HepG2 (cell line): Measurements from ENCODE around the gene SNRPD3. TPM values are rescaled to one million over a fixed set of nuclear protein-coding genes. Genes with fewer than 3 reads are reported as not detected.

ENCODE experiments used
- AGO1 ChIP-seq: fragments of 200-400 bp; formaldehyde crosslinking; IDR thresholded peaks from 2 replicates; pipeline ENCODE4 v1.6.1; 2017; ENCODE audit warnings: mild to moderate bottlenecking, low read depth, low read length, moderate library complexity; ENCODE audit not compliant: poor library complexity, severe bottlenecking
- ARNTL ChIP-seq: sonication (generic); formaldehyde crosslinking; IDR thresholded peaks from 2 replicates; pipeline ENCODE4 v1.4.0; 2020; ENCODE audit warnings: mild to moderate bottlenecking, missing genetic modification reagents
- MED13 ChIP-seq: sonication (generic); formaldehyde crosslinking; IDR thresholded peaks from 2 replicates; pipeline ENCODE4 v1.5.0; 2020; ENCODE audit warnings: missing genetic modification reagents
- MYC ChIP-seq: sonication (generic); formaldehyde crosslinking; IDR thresholded peaks from 2 replicates; pipeline ENCODE4 v1.9.0; 2021; ENCODE audit warnings: missing genetic modification reagents, borderline replicate concordance
- NBN ChIP-seq: fragments of 450-650 bp; conservative IDR thresholded peaks from 2 replicates; pipeline ENCODE4 v1.6.1; 2017
- NFYB ChIP-seq: sonication (generic); formaldehyde crosslinking; IDR thresholded peaks from 2 replicates; pipeline ENCODE4 v1.4.0; 2020; ENCODE audit warnings: missing genetic modification reagents
- TBP ChIP-seq: sonication (generic); formaldehyde crosslinking; IDR thresholded peaks from 2 replicates; pipeline ENCODE4 v1.5.0; 2020; ENCODE audit warnings: missing genetic modification reagents
- ZBTB3 ChIP-seq: sonication (generic); formaldehyde crosslinking; IDR thresholded peaks from 2 replicates; pipeline ENCODE4 v1.4.0; 2020; ENCODE audit warnings: low read depth, mild to moderate bottlenecking, moderate library complexity, missing genetic modification reagents, borderline replicate concordance
- ZEB1 ChIP-seq: IDR thresholded peaks from 2 replicates; pipeline ENCODE4 v1.6.1; 2012; ENCODE audit warnings: mild to moderate bottlenecking, low read depth, inconsistent platforms; ENCODE audit not compliant: insufficient replicate concordance
- ZFP36L2 ChIP-seq: sonication (generic); formaldehyde crosslinking; IDR thresholded peaks from 2 replicates; pipeline ENCODE4 v1.4.0; 2020; ENCODE audit warnings: missing genetic modification reagents
- ZKSCAN5 ChIP-seq: sonication (generic); formaldehyde crosslinking; IDR thresholded peaks from 2 replicates; pipeline ENCODE4 v1.5.1; 2020; ENCODE audit warnings: mild to moderate bottlenecking, missing genetic modification reagents
- ZNF124 ChIP-seq: sonication (generic); formaldehyde crosslinking; IDR thresholded peaks from 2 replicates; pipeline ENCODE4 v1.4.0; 2020; ENCODE audit warnings: missing genetic modification reagents
- ZNF24 ChIP-seq: fragments of 450-650 bp; IDR thresholded peaks from 2 replicates; pipeline ENCODE4 v1.6.1; 2017; ENCODE audit warnings: antibody characterized with exemption, mild to moderate bottlenecking
- ZNF256 ChIP-seq: sonication (generic); formaldehyde crosslinking; conservative IDR thresholded peaks from 2 replicates; pipeline ENCODE4 v1.4.0; 2020; ENCODE audit warnings: missing genetic modification reagents
- ZNF3 ChIP-seq: IDR thresholded peaks from 2 replicates; pipeline ENCODE4 v1.7.0; 2017; ENCODE audit warnings: inconsistent platforms
- ZNF546 ChIP-seq: sonication (generic); formaldehyde crosslinking; conservative IDR thresholded peaks from 2 replicates; pipeline ENCODE4 v1.8.1; 2023; ENCODE audit warnings: mild to moderate bottlenecking, missing genetic modification reagents
- ZNF563 ChIP-seq: sonication (generic); formaldehyde crosslinking; IDR thresholded peaks from 2 replicates; pipeline ENCODE4 v1.8.0; 2022; ENCODE audit warnings: mild to moderate bottlenecking, moderate library complexity, missing genetic modification reagents
- ZNF703 ChIP-seq: sonication (generic); formaldehyde crosslinking; IDR thresholded peaks from 2 replicates; pipeline ENCODE4 v1.5.1; 2020; ENCODE audit warnings: missing genetic modification reagents, mild to moderate bottlenecking, moderate library complexity, borderline replicate concordance
- ZSCAN31 ChIP-seq: sonication (generic); formaldehyde crosslinking; IDR thresholded peaks from 2 replicates; pipeline ENCODE4 v1.5.0; 2020; ENCODE audit warnings: low read depth, mild to moderate bottlenecking, missing genetic modification reagents
- polyA plus RNA-seq, 8 experiments: library from polyadenylated mRNA; depleted of rRNA in 3 of 8; stranded (reverse) in 7 of 8; unstranded in 1 of 8; fragments of >200 nt; fragmentation: Illumina TruSeq in 4 of 8; extraction: Trizol in 4 of 8; gene quantifications; 2 replicates each; pipeline versions ENCODE4 v1.2.1 to v1.2.3, GENCODE V29; 2011 to 2016; ENCODE audit warnings: low read depth in 4 of 8, missing spikeins in 1 of 8, mixed read lengths in 1 of 8; ENCODE audit not compliant: insufficient read depth in 1 of 8
- total RNA-seq, 5 experiments: library from RNA; depleted of rRNA; stranded (reverse); fragments of >200 nt; fragmentation: Illumina TruSeq; extraction: Trizol; gene quantifications; 2 replicates each; pipeline ENCODE4 v1.2.3, GENCODE V29; 2016; ENCODE audit warnings: low read depth in 1 of 5
- TF ChIP-seq, protein P1 (sequence below): IDR thresholded peaks from 2 replicates; pipeline ENCODE4 v1.6.1; 2016; ENCODE audit warnings: low read depth, missing genetic modification reagents, missing compliant biosample characterization
- TF ChIP-seq, protein P2 (sequence below): sonication (generic); formaldehyde crosslinking; IDR thresholded peaks from 2 replicates; pipeline ENCODE4 v1.8.1; 2022; ENCODE audit warnings: mild to moderate bottlenecking, missing genetic modification reagents
- TF ChIP-seq, protein P3 (sequence below): sonication (generic); formaldehyde crosslinking; IDR thresholded peaks from 2 replicates; pipeline ENCODE4 v1.8.0; 2023; ENCODE audit warnings: mild to moderate bottlenecking, missing genetic modification reagents

SNRPD3 gene
- total and polyA plus RNA-seq, 2 of the 13 experiments (the other 11 are each of a cell fraction or from before 2014, with no cell fraction given): 110 to 209 TPM

DNA sequence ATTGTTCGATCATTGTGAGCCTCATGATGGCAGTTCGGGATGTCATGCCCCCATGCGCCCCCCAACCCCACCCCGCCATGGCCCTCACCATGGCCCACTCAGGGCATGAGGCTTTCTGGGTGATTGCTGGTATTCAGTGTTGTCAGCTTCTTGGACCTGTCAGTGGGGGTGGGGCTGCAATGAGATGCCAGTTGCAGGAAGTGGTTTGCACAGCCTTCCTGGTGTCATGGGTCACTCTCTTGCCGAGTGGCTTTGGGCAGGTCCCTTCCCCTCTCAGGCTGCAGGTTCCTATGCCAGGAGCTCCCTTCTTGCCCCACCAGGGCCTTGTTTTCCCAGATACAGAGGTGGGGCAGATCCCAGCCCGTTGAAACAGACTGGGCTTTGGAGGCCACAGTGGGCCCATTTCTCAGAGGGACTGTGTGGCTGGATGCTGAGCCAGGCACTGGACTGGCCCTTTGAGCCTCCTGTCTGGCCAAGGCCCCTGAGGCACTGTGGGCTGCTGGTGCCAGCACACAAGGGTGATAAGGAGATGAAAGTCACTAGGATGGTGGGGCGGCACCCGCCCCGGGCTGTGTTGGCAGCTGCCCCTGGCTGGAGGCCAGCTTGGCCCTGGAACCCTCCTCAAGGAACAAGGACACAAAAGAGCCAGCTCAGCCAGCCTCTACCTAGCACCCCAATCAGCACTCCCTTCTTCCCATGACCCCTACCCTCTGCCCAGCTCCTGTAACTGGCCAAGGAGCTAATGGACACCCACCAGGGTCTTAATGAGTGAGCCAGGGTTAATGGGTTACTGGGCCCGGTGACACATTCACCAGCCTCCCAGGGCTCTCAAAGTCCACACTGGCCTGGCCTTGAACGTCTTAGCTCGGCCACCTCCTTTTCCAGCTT is 45.7 kb downstream of the SNRPD3 start (continued):
- TF ChIP-seq ZBTB3 (CRISPR knock-in tag) (no peak), ZNF3 (CRISPR knock-in tag) (no peak), ARNTL (CRISPR knock-in tag) (no peak), ZFP36L2 (CRISPR knock-in tag) (no peak), MED13 (CRISPR knock-in tag) (no peak), ZNF563 (CRISPR knock-in tag) (no peak; the same call in 1 of the 2 replicates), ZNF256 (no peak), NFYB (CRISPR knock-in tag) (no peak), TBP (CRISPR knock-in tag) (no peak), AGO1 (no peak), MYC (CRISPR knock-in tag) (no peak), NBN (no peak), ZNF124 (CRISPR knock-in tag) (no peak), ZEB1 (no peak), ZNF703 (CRISPR knock-in tag) (no peak), ZSCAN31 (CRISPR knock-in tag) (no peak; the same call in 1 of the 2 replicates), ZNF546 (CRISPR knock-in tag) (0 out of 2 replicates have a peak, but pooled peaks have one; percentile 47), ZNF24 (no peak), ZKSCAN5 (CRISPR knock-in tag) (no peak)
- TF ChIP-seq, protein P1, sequence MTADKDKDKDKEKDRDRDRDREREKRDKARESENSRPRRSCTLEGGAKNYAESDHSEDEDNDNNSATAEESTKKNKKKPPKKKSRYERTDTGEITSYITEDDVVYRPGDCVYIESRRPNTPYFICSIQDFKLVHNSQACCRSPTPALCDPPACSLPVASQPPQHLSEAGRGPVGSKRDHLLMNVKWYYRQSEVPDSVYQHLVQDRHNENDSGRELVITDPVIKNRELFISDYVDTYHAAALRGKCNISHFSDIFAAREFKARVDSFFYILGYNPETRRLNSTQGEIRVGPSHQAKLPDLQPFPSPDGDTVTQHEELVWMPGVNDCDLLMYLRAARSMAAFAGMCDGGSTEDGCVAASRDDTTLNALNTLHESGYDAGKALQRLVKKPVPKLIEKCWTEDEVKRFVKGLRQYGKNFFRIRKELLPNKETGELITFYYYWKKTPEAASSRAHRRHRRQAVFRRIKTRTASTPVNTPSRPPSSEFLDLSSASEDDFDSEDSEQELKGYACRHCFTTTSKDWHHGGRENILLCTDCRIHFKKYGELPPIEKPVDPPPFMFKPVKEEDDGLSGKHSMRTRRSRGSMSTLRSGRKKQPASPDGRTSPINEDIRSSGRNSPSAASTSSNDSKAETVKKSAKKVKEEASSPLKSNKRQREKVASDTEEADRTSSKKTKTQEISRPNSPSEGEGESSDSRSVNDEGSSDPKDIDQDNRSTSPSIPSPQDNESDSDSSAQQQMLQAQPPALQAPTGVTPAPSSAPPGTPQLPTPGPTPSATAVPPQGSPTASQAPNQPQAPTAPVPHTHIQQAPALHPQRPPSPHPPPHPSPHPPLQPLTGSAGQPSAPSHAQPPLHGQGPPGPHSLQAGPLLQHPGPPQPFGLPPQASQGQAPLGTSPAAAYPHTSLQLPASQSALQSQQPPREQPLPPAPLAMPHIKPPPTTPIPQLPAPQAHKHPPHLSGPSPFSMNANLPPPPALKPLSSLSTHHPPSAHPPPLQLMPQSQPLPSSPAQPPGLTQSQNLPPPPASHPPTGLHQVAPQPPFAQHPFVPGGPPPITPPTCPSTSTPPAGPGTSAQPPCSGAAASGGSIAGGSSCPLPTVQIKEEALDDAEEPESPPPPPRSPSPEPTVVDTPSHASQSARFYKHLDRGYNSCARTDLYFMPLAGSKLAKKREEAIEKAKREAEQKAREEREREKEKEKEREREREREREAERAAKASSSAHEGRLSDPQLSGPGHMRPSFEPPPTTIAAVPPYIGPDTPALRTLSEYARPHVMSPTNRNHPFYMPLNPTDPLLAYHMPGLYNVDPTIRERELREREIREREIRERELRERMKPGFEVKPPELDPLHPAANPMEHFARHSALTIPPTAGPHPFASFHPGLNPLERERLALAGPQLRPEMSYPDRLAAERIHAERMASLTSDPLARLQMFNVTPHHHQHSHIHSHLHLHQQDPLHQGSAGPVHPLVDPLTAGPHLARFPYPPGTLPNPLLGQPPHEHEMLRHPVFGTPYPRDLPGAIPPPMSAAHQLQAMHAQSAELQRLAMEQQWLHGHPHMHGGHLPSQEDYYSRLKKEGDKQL (CRISPR knock-in tag): no peak; the same call in 1 of the 2 replicates
- TF ChIP-seq, protein P2, sequence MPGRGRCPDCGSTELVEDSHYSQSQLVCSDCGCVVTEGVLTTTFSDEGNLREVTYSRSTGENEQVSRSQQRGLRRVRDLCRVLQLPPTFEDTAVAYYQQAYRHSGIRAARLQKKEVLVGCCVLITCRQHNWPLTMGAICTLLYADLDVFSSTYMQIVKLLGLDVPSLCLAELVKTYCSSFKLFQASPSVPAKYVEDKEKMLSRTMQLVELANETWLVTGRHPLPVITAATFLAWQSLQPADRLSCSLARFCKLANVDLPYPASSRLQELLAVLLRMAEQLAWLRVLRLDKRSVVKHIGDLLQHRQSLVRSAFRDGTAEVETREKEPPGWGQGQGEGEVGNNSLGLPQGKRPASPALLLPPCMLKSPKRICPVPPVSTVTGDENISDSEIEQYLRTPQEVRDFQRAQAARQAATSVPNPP (CRISPR knock-in tag): no peak
- TF ChIP-seq, protein P3, sequence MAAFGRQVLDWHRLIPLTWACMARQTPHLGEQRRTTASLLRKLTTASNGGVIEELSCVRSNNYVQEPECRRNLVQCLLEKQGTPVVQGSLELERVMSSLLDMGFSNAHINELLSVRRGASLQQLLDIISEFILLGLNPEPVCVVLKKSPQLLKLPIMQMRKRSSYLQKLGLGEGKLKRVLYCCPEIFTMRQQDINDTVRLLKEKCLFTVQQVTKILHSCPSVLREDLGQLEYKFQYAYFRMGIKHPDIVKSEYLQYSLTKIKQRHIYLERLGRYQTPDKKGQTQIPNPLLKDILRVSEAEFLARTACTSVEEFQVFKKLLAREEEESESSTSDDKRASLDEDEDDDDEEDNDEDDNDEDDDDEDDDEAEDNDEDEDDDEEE (CRISPR knock-in tag): no peak
